Endothelial cell of umbilical vein (primary cell): ENCODE results near the gene RFPL1. TPM values are rescaled to one million over a fixed set of nuclear protein-coding genes. Genes with fewer than 3 reads are reported as not detected.

Experiments
- BruUV-seq: library from RNA; stranded (reverse); fragments of 400-500 nt; replicated peaks from 2 replicates; lab custom pipeline; 2021; lab: Mats Ljungman, UMichigan
- CTCF ChIA-PET: fragments of 300-600, 350-600 bp; sonication (Branson Sonifier 250); formaldehyde crosslinking; loops from one replicate; lab custom pipeline; 2021; ENCODE audit warnings: antibody characterized with exemption, inconsistent platforms; lab: Charles Lee
- POLR2A ChIA-PET: fragments of 300-600, 350-600 bp; sonication (Branson Sonifier 250); formaldehyde crosslinking; loops from one replicate; lab custom pipeline; 2021; ENCODE audit warnings: antibody characterized with exemption, inconsistent platforms; lab: Charles Lee
- DNase-seq: peaks from one replicate; pipeline ENCODE4 v3.0.0-alpha.2; 2011; ENCODE audit warnings: low read depth, low spot score
- FAIRE-seq: peaks from 2 replicates; lab custom pipeline; 2011; peaks lifted over from hg19 to GRCh38; lab: Jason Lieb, UNC
- H2AFZ ChIP-seq: 2 replicates; pipeline ENCODE4 v1.6.0; 2012; ENCODE audit warnings: low read depth, low read length, control low read depth, inconsistent platforms
- H3K27ac ChIP-seq: 2 replicates; pipeline ENCODE4 v1.5.1; 2011; ENCODE audit warnings: low read depth, mild to moderate bottlenecking, control low read depth, low read length, moderate library complexity; ENCODE audit not compliant: insufficient read depth
- H3K27me3 ChIP-seq, 2 experiments: 2 replicates each; pipeline versions ENCODE4 v1.6.0 to v1.6.1; 2011; ENCODE audit warnings: low read length in 2 of 2, mixed read lengths in 1 of 2; ENCODE audit not compliant: control insufficient read depth in 2 of 2, insufficient read depth in 2 of 2
- H3K36me3 ChIP-seq, 2 experiments: 2 replicates in 1 of 2; 3 replicates in 1 of 2; pipeline ENCODE4 v1.5.1; 2011; ENCODE audit warnings: low read length in 2 of 2, mild to moderate bottlenecking in 1 of 2, moderate library complexity in 1 of 2; ENCODE audit not compliant: control insufficient read depth in 2 of 2, insufficient read depth in 2 of 2; ENCODE audit errors: extremely low read depth in 1 of 2
- H3K4me1 ChIP-seq: 3 replicates; pipeline ENCODE4 v1.5.1; 2011; ENCODE audit warnings: mild to moderate bottlenecking, low read length; ENCODE audit not compliant: control insufficient read depth, insufficient read depth; ENCODE audit errors: extremely low read depth
- H3K4me2 ChIP-seq: 2 replicates; pipeline ENCODE4 v1.6.1; 2011; ENCODE audit warnings: low read length, control low read depth, mixed read lengths; ENCODE audit not compliant: insufficient read depth
- H3K4me3 ChIP-seq, 3 experiments: fragments of 200-600 bp in 1 of 3; sonication (generic), shearing (Covaris generic) in 1 of 3; replicated peaks in 1 of 3; 2 replicates each; pipeline ENCODE4 v1.5.1; 2011 to 2016; ENCODE audit warnings: control low read depth in 3 of 3, low read length in 3 of 3, mild to moderate bottlenecking in 2 of 3, inconsistent platforms in 1 of 3, low read depth in 1 of 3, moderate library complexity in 1 of 3; ENCODE audit not compliant: insufficient read depth in 1 of 3
- H3K79me2 ChIP-seq: 2 replicates; pipeline ENCODE4 v1.6.0; 2012; ENCODE audit warnings: low read length, inconsistent platforms; ENCODE audit not compliant: control insufficient read depth, insufficient read depth
- H3K9ac ChIP-seq: replicated peaks from 2 replicates; pipeline ENCODE3; 2011; ENCODE audit warnings: low read length, control low read depth; ENCODE audit not compliant: insufficient read depth; ENCODE audit errors: extremely low read depth
- H3K9me1 ChIP-seq: replicated peaks from 3 replicates; pipeline ENCODE4 v1.6.0; 2011; ENCODE audit warnings: mild to moderate bottlenecking, low read length; ENCODE audit not compliant: control insufficient read depth, insufficient read depth; ENCODE audit errors: extremely low read depth
- H3K9me3 ChIP-seq: replicated peaks from 2 replicates; pipeline ENCODE4 v1.5.1; 2012; ENCODE audit warnings: low read length, inconsistent platforms; ENCODE audit not compliant: control insufficient read depth, insufficient read depth
- H4K20me1 ChIP-seq: replicated peaks from 2 replicates; pipeline ENCODE3; 2011; ENCODE audit warnings: mild to moderate bottlenecking, low read length; ENCODE audit not compliant: control insufficient read depth, insufficient read depth; ENCODE audit errors: extremely low read depth
- EZH2 ChIP-seq: IDR thresholded peaks from 2 replicates; pipeline ENCODE4 v1.6.1; 2012; ENCODE audit warnings: borderline replicate concordance, low read depth, mild to moderate bottlenecking, moderate library complexity, low read length, inconsistent platforms; ENCODE audit not compliant: severe bottlenecking
- FOS ChIP-seq: IDR thresholded peaks from 2 replicates; pipeline ENCODE4 v1.6.1; 2011; ENCODE audit warnings: mild to moderate bottlenecking, low read length, moderate library complexity, borderline replicate concordance; ENCODE audit not compliant: insufficient read depth
- GATA2 ChIP-seq: IDR thresholded peaks from 2 replicates; pipeline ENCODE4 v1.7.0; 2011; ENCODE audit warnings: low read depth, mild to moderate bottlenecking, moderate library complexity, mixed read lengths, low read length; ENCODE audit not compliant: insufficient read length, insufficient read depth
- JUN ChIP-seq: IDR thresholded peaks from 2 replicates; pipeline ENCODE4 v1.6.1; 2011; ENCODE audit warnings: borderline replicate concordance, low read depth; ENCODE audit not compliant: insufficient read length, insufficient read depth
- MAX ChIP-seq: IDR thresholded peaks from 2 replicates; pipeline ENCODE4 v1.6.1; 2011; ENCODE audit not compliant: insufficient read depth, insufficient read length
- MYC ChIP-seq: IDR thresholded peaks from one replicate; pipeline ENCODE4 v1.6.1; 2011; ENCODE audit warnings: mild to moderate bottlenecking, low read depth, low read length
- POLR2A ChIP-seq: IDR thresholded peaks from 2 replicates; pipeline ENCODE4 v1.6.1; 2012; ENCODE audit warnings: low read depth, mild to moderate bottlenecking, control low read depth, low read length
- POLR2AphosphoS5 ChIP-seq: IDR thresholded peaks from 2 replicates; pipeline ENCODE4 v1.6.1; 2012; ENCODE audit warnings: low read depth, mild to moderate bottlenecking, control low read depth, low read length, moderate library complexity; ENCODE audit not compliant: insufficient read depth
- dilution Hi-C: fragments of 300-500 bp; cut with MboI; formaldehyde crosslinking; loops from one replicate; pipeline ENCODE4 v1.15.0; 2019; ENCODE audit warnings: low sequenced_read_pairs; ENCODE audit not compliant: extremely low pct_ligation_motif_present
- intact Hi-C: fragments of 100-400 bp; cut with micrococcal nuclease; formaldehyde crosslinking; loops from one replicate; pipeline ENCODE4 v1.10.0; 2022
- polyA plus RNA-seq, 4 experiments: library from polyadenylated mRNA; depleted of rRNA in 3 of 4; stranded (reverse) in 3 of 4; unstranded in 1 of 4; fragments of >200 nt; gene quantifications; 2 replicates each; pipeline versions ENCODE4 v1.2.1 to v1.2.3, GENCODE V29; 2011 to 2012; ENCODE audit warnings: missing spikeins in 1 of 4
- total RNA-seq: library from RNA; stranded (reverse); gene quantifications from 2 replicates; pipeline ENCODE4 v1.2.3, GENCODE V29; 2021
- TF ChIP-seq, protein P1 (sequence below), 2 donors: IDR thresholded peaks; 1 replicate in 1 of 2; 2 replicates in 1 of 2; pipeline ENCODE4 v1.5.1; 2011; ENCODE audit warnings: low read length in 2 of 2, mild to moderate bottlenecking in 2 of 2, moderate library complexity in 2 of 2, control low read depth in 1 of 2, inconsistent platforms in 1 of 2, low read depth in 1 of 2; ENCODE audit not compliant: insufficient read depth in 1 of 2; ENCODE audit errors: extremely low read depth in 1 of 2

RFPL1 gene
- total and polyA plus RNA-seq, 2 donors (not counting 3 experiments of a cell fraction or from before 2014, with no cell fraction given) = not detected

GRCh38 chr22:29397791-29398190, 40.6 kb upstream of the RFPL1 start:
- no peak overlapping the region for H3K4me3 ChIP-seq
- peaks cover 4 to 9% of the 10 kb centered on the region in 2 experiments for H3K27me3 ChIP-seq
- TF ChIP-seq FOS = no peak
- no peak for TF ChIP-seq POLR2AphosphoS5
- TF ChIP-seq GATA2 = no peak
- TF ChIP-seq EZH2 = no peak
- no peak for TF ChIP-seq MYC
- no peak for TF ChIP-seq JUN
- TF ChIP-seq, protein P1, sequence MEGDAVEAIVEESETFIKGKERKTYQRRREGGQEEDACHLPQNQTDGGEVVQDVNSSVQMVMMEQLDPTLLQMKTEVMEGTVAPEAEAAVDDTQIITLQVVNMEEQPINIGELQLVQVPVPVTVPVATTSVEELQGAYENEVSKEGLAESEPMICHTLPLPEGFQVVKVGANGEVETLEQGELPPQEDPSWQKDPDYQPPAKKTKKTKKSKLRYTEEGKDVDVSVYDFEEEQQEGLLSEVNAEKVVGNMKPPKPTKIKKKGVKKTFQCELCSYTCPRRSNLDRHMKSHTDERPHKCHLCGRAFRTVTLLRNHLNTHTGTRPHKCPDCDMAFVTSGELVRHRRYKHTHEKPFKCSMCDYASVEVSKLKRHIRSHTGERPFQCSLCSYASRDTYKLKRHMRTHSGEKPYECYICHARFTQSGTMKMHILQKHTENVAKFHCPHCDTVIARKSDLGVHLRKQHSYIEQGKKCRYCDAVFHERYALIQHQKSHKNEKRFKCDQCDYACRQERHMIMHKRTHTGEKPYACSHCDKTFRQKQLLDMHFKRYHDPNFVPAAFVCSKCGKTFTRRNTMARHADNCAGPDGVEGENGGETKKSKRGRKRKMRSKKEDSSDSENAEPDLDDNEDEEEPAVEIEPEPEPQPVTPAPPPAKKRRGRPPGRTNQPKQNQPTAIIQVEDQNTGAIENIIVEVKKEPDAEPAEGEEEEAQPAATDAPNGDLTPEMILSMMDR (IDR thresholded peaks at IDR 0.05; ENCODE audit: extremely low read depth in 1 of 2, insufficient read depth in 1 of 2, low read depth in 1 of 2, low read length in 2 of 2) = no peak
- no peak for TF ChIP-seq MAX
- TF ChIP-seq POLR2A = no peak
- H3K9ac ChIP-seq = no peak overlapping the region
- H3K4me1 ChIP-seq = no peaks in the 10 kb centered on the region
- dilution Hi-C loops = no loop called here
- FAIRE-seq = no peak
- no peak overlapping the region for H3K4me2 ChIP-seq
- H4K20me1 ChIP-seq = no peaks in the 10 kb centered on the region
- ChIA-PET POLR2A (interaction anchor here (0.6 kb wide), 1 partner anchor 1975 kb away, joined by 4 read pairs; no protein-coding TSS in a partner anchor), CTCF (interaction anchor here (0.5 kb wide), 1 partner anchor 26 kb away, joined by 3 read pairs; no protein-coding TSS in a partner anchor)
- H2AFZ ChIP-seq = no peak overlapping the region
- no peaks in the 10 kb centered on the region for H3K36me3 ChIP-seq
- H3K27ac ChIP-seq = no peak overlapping the region
- intact Hi-C loops = loop anchor here (5.0 kb wide), 2 partner anchors 105 to 125 kb away; no protein-coding TSS in a partner anchor
- H3K9me3 ChIP-seq = no peaks in the 10 kb centered on the region
- DNase-seq = no peak
- BruUV-seq = no TSS peak
- H3K9me1 ChIP-seq = no peaks in the 10 kb centered on the region
- H3K79me2 ChIP-seq = no peaks in the 10 kb centered on the region
